ENCODE measurements around the gene FHIT. TPM values are rescaled to one million over a fixed set of nuclear protein-coding genes. Genes with fewer than 3 reads are reported as not detected.

Gene FHIT
- total and polyA plus RNA-seq, 2 of the 4 experiments (the other 2 are of a cell fraction): 0.07 TPM; not detected in 1

GRCh38 chr3:61227799-61228198 lies 23.5 kb downstream of the FHIT start:
- in situ Hi-C loops (cut with MboI; ENCODE audit: low sequenced_read_pairs) (no loop called here), dilution Hi-C loops (cut with HindIII; ENCODE audit: low sequenced_read_pairs, unreplicated experiment) (no loop called here), intact Hi-C loops (cut with micrococcal nuclease) (no loop called here)
- ChIA-PET POLR2A (ENCODE audit: unreplicated experiment) (no interaction called here), CTCF (no interaction called here)
- no peaks in the 10 kb centered on the region for H3K79me1 ChIP-seq (ENCODE audit: low read depth in 1 of 2, low read length in 2 of 2)
- H3K27me3 ChIP-seq (ENCODE audit: control insufficient read depth, insufficient read depth, low read length): no peaks in the 10 kb centered on the region
- H3K4me2 ChIP-seq (ENCODE audit: low read depth, low read length): no peak overlapping the region
- H3K27ac ChIP-seq (ENCODE audit: insufficient read depth, low read length): no peak overlapping the region
- H2AFZ ChIP-seq (replicated peaks; ENCODE audit: low read length, poor library complexity): no peak overlapping the region
- H3K14ac ChIP-seq (replicated peaks; ENCODE audit: low read depth, low read length): no peak overlapping the region
- H3K9me1 ChIP-seq (ENCODE audit: insufficient read depth, low read length): no peaks in the 10 kb centered on the region
- no peaks in the 10 kb centered on the region for H3K9me3 ChIP-seq (ENCODE audit: control insufficient read depth, insufficient read depth, low read length)
- H4K8ac ChIP-seq (ENCODE audit: low read depth in 2 of 2, low read length in 2 of 2): no peak overlapping the region
- no peak overlapping the region for H3K23ac ChIP-seq (ENCODE audit: low read depth, low read length)
- H2AK5ac ChIP-seq (ENCODE audit: low read depth, low read length): no peak overlapping the region
- H2BK15ac ChIP-seq (ENCODE audit: low read depth, low read length): no peak overlapping the region
- no peak overlapping the region for H3K9ac ChIP-seq (ENCODE audit: low read depth, low read length)
- no peak overlapping the region for H3K4ac ChIP-seq (ENCODE audit: low read depth, low read length)
- TF ChIP-seq RAD21 (IDR thresholded peaks at IDR 0.05; ENCODE audit: low read length) (no peak), CEBPB (IDR thresholded peaks at IDR 0.05; ENCODE audit: low read depth, low read length) (no peak), USF2 (IDR thresholded peaks at IDR 0.05; ENCODE audit: low read depth, low read length) (no peak), CHD1 (IDR thresholded peaks at IDR 0.05; ENCODE audit: low read depth, low read length) (no peak), MAZ (IDR thresholded peaks at IDR 0.05; ENCODE audit: borderline replicate concordance, low read depth, low read length) (no peak)
- no peak overlapping the region for H4K5ac ChIP-seq (ENCODE audit: low read depth, low read length)
- H3K4me1 ChIP-seq (ENCODE audit: control insufficient read depth, insufficient read depth, low read length): no peaks in the 10 kb centered on the region
- BruUV-seq (replicated peaks): no TSS peak
- H4K91ac ChIP-seq (ENCODE audit: insufficient read depth, low read depth, low read length): no peak overlapping the region
- DNase-seq (no peak), ATAC-seq (ENCODE audit: low read depth) (no peak)
- H3K18ac ChIP-seq (ENCODE audit: low read depth, low read length): no peak overlapping the region
- no peak overlapping the region for H2BK120ac ChIP-seq (ENCODE audit: low read depth, low read length)
- H4K20me1 ChIP-seq (ENCODE audit: insufficient read depth, low read length): no peaks in the 10 kb centered on the region
- WGBS, 2 experiments (ENCODE audit: extremely low coverage in 2 of 2, insufficient read length in 1 of 2): no CpG with 5 or more reads among the region's 2 CpGs
- no peak overlapping the region for H3K4me3 ChIP-seq (ENCODE audit: insufficient read depth, low read depth, low read length)
- no peak overlapping the region for H2BK20ac ChIP-seq (ENCODE audit: low read depth, low read length)
- H2AK9ac ChIP-seq (replicated peaks; ENCODE audit: low read depth, low read length, poor library complexity): no peak overlapping the region
- H3K56ac ChIP-seq (ENCODE audit: extremely low read depth, insufficient read depth, low read length): no peak overlapping the region
- no peaks in the 10 kb centered on the region for H3K36me3 ChIP-seq (ENCODE audit: control insufficient read depth, insufficient read depth, low read length)
- H2BK5ac ChIP-seq (ENCODE audit: low read depth, low read length, poor library complexity, severe bottlenecking): no peak overlapping the region
